NT2/D1 (cell line): ENCODE measurements around the gene CEP170.

Experiments used
- SUZ12 ChIP-seq: IDR thresholded peaks from 2 replicates; pipeline ENCODE4 v1.6.1; 2011; ENCODE audit not compliant: insufficient read length, insufficient read depth; ENCODE audit errors: extremely low read depth
- YY1 ChIP-seq: IDR thresholded peaks from 2 replicates; pipeline ENCODE4 v1.6.1; 2011; ENCODE audit not compliant: insufficient read length, insufficient read depth
- ZNF274 ChIP-seq: IDR thresholded peaks from 2 replicates; pipeline ENCODE4 v1.6.1; 2011; ENCODE audit warnings: mild to moderate bottlenecking, low read depth, low read length

DNA sequence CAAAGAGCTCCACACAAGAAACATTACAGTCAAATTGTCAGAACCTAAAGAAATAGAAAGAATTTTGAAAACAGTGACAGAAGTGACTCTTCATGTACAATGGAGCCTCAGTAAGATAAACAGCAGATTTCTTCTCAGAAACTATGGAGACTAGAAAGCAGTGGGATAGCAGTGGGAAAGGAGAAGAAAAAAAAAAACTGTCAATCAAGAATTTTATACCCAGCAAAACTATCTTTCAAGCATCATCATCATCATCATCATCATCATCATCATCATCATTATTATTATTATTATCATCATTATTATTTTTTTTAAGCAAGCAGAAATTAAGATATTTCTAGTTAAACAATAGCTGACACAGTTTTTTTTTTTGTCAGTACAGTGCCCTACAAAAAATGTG lies 24.2 kb downstream of the CEP170 start:
- no peak for TF ChIP-seq ZNF274
- no peak for TF ChIP-seq YY1
- no peak for TF ChIP-seq SUZ12
